ENCODE data around the gene UBTD2.
"Not testable (repeated sequence)": the region's sequence is repeated elsewhere in the genome, so short reads cannot be mapped to it uniquely, and the experiment has no call there.

Gene UBTD2

DNA sequence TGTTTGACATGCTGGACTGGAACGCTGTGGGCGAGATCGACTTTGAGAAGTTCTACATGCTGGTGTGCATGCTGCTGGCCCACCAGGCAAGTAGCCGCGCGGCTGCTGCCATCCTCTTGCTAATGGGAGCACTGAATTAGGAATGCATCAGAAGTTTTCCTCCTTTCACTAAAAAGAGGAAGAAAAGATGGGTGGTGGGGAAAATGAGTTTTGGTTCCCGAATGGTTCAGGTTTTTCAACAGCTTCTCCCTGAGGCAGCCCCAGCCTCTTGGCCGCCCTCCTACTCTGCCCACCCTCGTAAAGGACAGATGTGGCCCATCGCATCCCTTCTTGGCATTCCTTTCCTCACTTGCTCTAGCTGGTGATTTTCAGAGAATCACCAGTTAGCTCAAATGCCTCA lies 84.1 kb downstream of the UBTD2 start:
- Histone ChIP-seq H3K36me3 (no peaks in the 10 kb centered on the region), H3K4me1 (no peaks in the 10 kb centered on the region), H3K9me3 (no peaks in the 10 kb centered on the region), H3K27me3 (no peaks in the 10 kb centered on the region), H3K4me3 (no peak overlapping the region), H3K27ac (no peak overlapping the region)
- no peak for DNase-seq
- TF ChIP-seq, protein P1, sequence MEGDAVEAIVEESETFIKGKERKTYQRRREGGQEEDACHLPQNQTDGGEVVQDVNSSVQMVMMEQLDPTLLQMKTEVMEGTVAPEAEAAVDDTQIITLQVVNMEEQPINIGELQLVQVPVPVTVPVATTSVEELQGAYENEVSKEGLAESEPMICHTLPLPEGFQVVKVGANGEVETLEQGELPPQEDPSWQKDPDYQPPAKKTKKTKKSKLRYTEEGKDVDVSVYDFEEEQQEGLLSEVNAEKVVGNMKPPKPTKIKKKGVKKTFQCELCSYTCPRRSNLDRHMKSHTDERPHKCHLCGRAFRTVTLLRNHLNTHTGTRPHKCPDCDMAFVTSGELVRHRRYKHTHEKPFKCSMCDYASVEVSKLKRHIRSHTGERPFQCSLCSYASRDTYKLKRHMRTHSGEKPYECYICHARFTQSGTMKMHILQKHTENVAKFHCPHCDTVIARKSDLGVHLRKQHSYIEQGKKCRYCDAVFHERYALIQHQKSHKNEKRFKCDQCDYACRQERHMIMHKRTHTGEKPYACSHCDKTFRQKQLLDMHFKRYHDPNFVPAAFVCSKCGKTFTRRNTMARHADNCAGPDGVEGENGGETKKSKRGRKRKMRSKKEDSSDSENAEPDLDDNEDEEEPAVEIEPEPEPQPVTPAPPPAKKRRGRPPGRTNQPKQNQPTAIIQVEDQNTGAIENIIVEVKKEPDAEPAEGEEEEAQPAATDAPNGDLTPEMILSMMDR (IDR thresholded peaks at IDR 0.05): no peak
- intact Hi-C loops (cut with DNase I; ENCODE audit: low total_unique reads): no loop called here

DNA sequence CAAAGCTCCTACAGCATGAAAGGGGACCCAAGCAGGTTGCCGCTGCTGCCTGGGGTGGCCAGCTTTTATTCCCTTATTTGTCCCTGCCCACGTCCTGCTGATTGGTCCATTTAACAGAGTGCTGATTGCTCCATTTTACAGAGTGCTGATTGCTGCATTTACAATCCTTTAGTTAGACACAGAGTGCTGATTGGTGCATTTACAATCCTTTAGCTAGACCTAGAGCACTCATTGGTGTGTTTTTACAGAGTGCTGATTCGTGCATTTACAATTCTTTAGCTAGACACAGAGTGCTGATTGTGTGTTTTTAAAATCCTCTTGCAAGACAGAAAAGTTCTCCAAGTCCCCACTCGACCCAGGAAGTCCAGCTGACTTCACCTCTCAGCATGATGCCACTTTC lies 85.8 kb downstream of the UBTD2 start:
- H3K27me3 ChIP-seq; H3K4me3 ChIP-seq; H3K4me1 ChIP-seq; DNase-seq; H3K36me3 ChIP-seq; H3K27ac ChIP-seq; intact Hi-C loops (cut with DNase I; ENCODE audit: low total_unique reads); H3K9me3 ChIP-seq: not testable (repeated sequence)

DNA sequence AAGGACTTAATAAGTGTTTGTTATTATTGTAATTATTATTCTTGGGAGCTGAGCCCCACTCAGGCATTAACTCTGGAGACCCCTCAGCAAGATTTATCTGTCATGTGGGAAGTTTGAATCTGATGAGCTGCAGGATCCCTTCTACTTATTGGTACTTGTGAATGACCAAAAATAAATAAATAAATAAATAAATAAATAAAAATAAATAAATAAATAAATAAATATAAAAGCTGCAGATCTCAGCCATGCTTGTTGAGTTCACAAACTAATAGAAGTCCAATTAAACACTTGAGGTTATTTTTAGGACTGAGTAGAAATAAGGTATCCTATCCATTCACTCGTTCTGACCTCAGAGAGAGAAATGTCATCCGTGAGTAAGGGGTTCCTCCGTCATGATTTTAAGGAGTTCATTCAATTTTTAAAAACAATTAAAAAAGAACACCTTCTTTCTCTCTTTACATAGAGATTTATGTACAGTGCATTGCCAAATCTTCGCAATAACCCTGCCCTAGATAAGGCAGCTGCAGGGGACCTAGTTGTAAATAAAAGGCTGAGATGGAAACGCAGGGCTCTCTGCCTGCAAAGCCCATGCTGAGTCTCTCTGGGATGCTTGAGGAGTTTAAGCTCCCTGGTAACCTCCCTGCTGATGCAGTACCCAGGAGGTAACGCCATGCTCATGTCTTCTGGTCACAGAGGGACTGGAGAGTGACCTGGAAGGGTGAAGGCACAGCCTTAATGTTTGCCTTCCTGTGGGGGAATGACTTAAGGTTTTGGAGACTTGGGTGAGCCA lies 88.4 kb downstream of the UBTD2 start:
- Histone ChIP-seq H3K9me3 (no peaks in the 10 kb centered on the region), H3K4me3 (no peak overlapping the region)
- intact Hi-C loops (cut with DNase I; ENCODE audit: low total_unique reads): loop anchor here (5.0 kb wide), 1 partner anchor 803 kb away; no protein-coding TSS in a partner anchor

DNA sequence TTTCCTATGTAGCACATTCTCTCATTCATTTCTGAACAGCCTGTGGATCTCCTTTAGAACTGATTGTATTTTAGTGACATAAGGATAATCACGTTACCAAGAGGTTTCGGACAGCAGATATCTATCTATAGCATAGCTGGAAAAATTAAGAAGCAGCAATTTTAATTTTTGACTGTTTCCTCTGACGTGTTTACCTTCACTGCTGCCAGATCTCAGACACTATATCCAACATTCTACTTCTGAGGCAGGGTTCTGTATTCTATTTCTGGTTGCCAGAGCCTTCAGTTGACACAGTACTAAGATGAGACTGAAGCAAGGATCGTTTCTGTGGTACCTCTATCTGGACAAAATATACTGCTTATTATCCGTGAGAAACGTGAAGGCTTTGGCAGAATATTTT lies 89.7 kb downstream of the UBTD2 start, which contains the start of gene EFCAB9:
TSS of gene EFCAB9 (plus strand) at position 301 of the 400 bp plus-strand sequence. CDS start at position 302, 1 bp downstream.
- no peaks in the 10 kb centered on the region for H3K4me1 ChIP-seq
- H3K27me3 ChIP-seq: no peaks in the 10 kb centered on the region
- H3K4me3 ChIP-seq: no peak within 1 kb of the TSS
- TF ChIP-seq, protein P1 (IDR thresholded peaks at IDR 0.05): no peak
- H3K27ac ChIP-seq: no peak within 1 kb of the TSS
- no peaks in the 10 kb centered on the region for H3K36me3 ChIP-seq
- no peak for DNase-seq
- intact Hi-C loops (cut with DNase I; ENCODE audit: low total_unique reads): loop anchor here (5.0 kb wide), 1 partner anchor 802 kb away; no protein-coding TSS in a partner anchor
- H3K9me3 ChIP-seq: no peaks in the 10 kb centered on the region

More for the DNA sequence above, 88.4 kb downstream of the UBTD2 start:
- Histone ChIP-seq H3K4me1 (no peaks in the 10 kb centered on the region), H3K27me3 (no peaks in the 10 kb centered on the region), H3K27ac (no peak overlapping the region), H3K36me3 (no peaks in the 10 kb centered on the region)
- DNase-seq: no peak
- TF ChIP-seq, protein P1 (IDR thresholded peaks at IDR 0.05): no peak

DNA sequence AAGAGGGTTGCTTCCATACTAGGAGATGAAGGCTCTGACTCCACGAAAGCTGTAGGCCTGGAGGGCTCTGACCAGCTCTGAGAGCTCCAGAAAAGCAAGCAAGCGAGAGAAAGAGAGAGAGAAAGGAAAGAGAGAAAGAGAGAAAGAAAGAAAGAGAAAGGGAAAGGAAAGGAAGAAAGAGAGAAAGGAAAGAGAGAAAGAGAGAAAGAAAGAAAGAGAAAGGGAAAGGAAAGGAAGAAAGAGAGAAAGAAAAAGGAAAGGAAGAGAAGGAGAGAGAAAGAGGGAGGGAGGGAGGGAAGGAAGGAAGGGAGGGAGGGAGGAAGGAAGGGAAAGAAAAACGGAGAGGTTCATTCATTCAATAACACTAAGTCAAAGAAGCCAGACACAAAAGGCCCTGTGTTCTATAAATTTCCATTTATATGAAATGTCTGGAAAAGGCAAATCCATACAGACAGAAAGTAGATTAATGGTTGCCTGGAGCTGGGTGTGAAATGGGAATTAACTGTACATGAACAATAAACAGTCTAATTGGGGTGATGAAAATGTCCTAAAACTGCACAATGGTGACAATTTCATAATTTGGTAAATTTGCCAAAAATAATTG lies 93.8 kb downstream of the UBTD2 start:
- H3K36me3 ChIP-seq: no peaks in the 10 kb centered on the region
- intact Hi-C loops (cut with DNase I; ENCODE audit: low total_unique reads): loop anchor here (5.0 kb wide), 2 partner anchors 93 to 797 kb away; partner anchors contain the start of gene UBTD2
- H3K4me3 ChIP-seq: no peak overlapping the region
- H3K27ac ChIP-seq: no peak overlapping the region
- H3K4me1 ChIP-seq: peaks cover 0 to 14% (median 8%) of the 10 kb centered on the region in 4 donors
- DNase-seq: no peak
- H3K9me3 ChIP-seq: no peaks in the 10 kb centered on the region
- no peaks in the 10 kb centered on the region for H3K27me3 ChIP-seq
- TF ChIP-seq, protein P1 (IDR thresholded peaks at IDR 0.05): no peak

All from tibial artery (tissue), 4 donors.